HCT116 (cell line): ENCODE measurements around the gene RNF182. TPM values are rescaled to one million over a fixed set of nuclear protein-coding genes. Genes with fewer than 3 reads are reported as not detected.

Experiments used
- ATAC-seq: fragments of 200-7000 bp; cut with Tn5 transposase; 2 replicates; pipeline ENCODE4 v1.9.1; 2020; ENCODE audit warnings: mild to moderate bottlenecking, moderate library complexity
- BruUV-seq: library from RNA; stranded (reverse); fragments of 400-500 nt; replicated peaks from 2 replicates; lab custom pipeline; 2021; lab: Mats Ljungman, UMichigan
- CTCF ChIA-PET: fragments of 300-600 bp; sonication (Branson Sonifier 250); formaldehyde crosslinking; loops from one replicate; lab custom pipeline; 2021; ENCODE audit warnings: antibody characterized with exemption; lab: Charles Lee
- POLR2A ChIA-PET: fragments of 300-600, 350-600 bp; sonication (Branson Sonifier 250); formaldehyde crosslinking; loops from one replicate; lab custom pipeline; 2021; ENCODE audit warnings: antibody characterized with exemption; lab: Charles Lee
- RAD21 ChIA-PET, 2 experiments: fragments of 300-600 bp; sonication (Branson Sonifier 250); formaldehyde crosslinking; loops; one replicate each; lab custom pipeline; 2023; ENCODE audit warnings: low total read pairs in 2 of 2; ENCODE audit not compliant: uncharacterized antibody in 2 of 2, unreplicated experiment in 2 of 2, low non-redundant PET in 1 of 2; lab: Charles Lee
- DNase-seq: peaks from one replicate; pipeline ENCODE4 v3.0.0-alpha.2; 2010; ENCODE audit warnings: low read depth, low spot score
- H2AFZ ChIP-seq: fragments of 200-600 bp; shearing (Covaris generic), sonication (generic); 2 replicates; pipeline ENCODE4 v1.6.1; 2017; ENCODE audit warnings: low read depth, mixed run types, mixed read lengths, antibody characterized with exemption, low read length; ENCODE audit not compliant: poor library complexity, severe bottlenecking
- H3K27ac ChIP-seq: 2 replicates; pipeline ENCODE4 v1.5.1; 2012; ENCODE audit warnings: low read depth, low read length
- H3K27me3 ChIP-seq: fragments of 200-600 bp; sonication (generic); 2 replicates; pipeline ENCODE4 v1.6.1; 2016; ENCODE audit warnings: mixed run types, low read length, mixed read lengths; ENCODE audit not compliant: insufficient read depth
- H3K36me3 ChIP-seq, 2 experiments: fragments of 200-500 bp in 1 of 2; fragments of 200-600 bp in 1 of 2; sonication (Bioruptor generic) in 1 of 2; sonication (generic) in 1 of 2; 2 replicates each; pipeline versions ENCODE4 v1.5.1 to v1.6.1; 2014 to 2016; ENCODE audit warnings: low read length in 2 of 2, inconsistent platforms in 1 of 2, mixed read lengths in 1 of 2, mixed run types in 1 of 2; ENCODE audit not compliant: insufficient read depth in 2 of 2, control insufficient read depth in 1 of 2
- H3K4me1 ChIP-seq, 2 experiments: fragments of 200-600 bp in 1 of 2; sonication (generic) in 1 of 2; 2 replicates each; pipeline versions ENCODE4 v1.5.1 to v1.6.1; 2012 to 2017; ENCODE audit warnings: low read length in 2 of 2, inconsistent platforms in 1 of 2, mild to moderate bottlenecking in 1 of 2, mixed read lengths in 1 of 2, mixed run types in 1 of 2, moderate library complexity in 1 of 2; ENCODE audit not compliant: insufficient read depth in 2 of 2, control insufficient read depth in 1 of 2
- H3K4me2 ChIP-seq: fragments of 200-600 bp; sonication (generic); 2 replicates; pipeline ENCODE4 v1.6.1; 2017; ENCODE audit warnings: mixed run types, low read length, mixed read lengths
- H3K4me3 ChIP-seq, 2 experiments: fragments of 200-600 bp in 1 of 2; sonication (generic) in 1 of 2; replicated peaks in 1 of 2; 2 replicates each; pipeline ENCODE4 v1.5.1; 2011 to 2016; ENCODE audit warnings: low read length in 2 of 2, control low read depth in 1 of 2, low read depth in 1 of 2, mild to moderate bottlenecking in 1 of 2, mixed read lengths in 1 of 2, mixed run types in 1 of 2
- H3K79me2 ChIP-seq: fragments of 200-600 bp; sonication (generic); 2 replicates; pipeline ENCODE4 v1.6.1; 2017; ENCODE audit warnings: mild to moderate bottlenecking, mixed run types, low read length, moderate library complexity, mixed read lengths; ENCODE audit not compliant: insufficient read depth
- H3K9ac ChIP-seq: fragments of 200-600 bp; sonication (generic); 2 replicates; pipeline ENCODE4 v1.6.1; 2016; ENCODE audit warnings: low read length, mixed read lengths
- H3K9me2 ChIP-seq: fragments of 200-600 bp; sonication (generic), shearing (Covaris generic); 2 replicates; pipeline ENCODE4 v1.6.1; 2017; ENCODE audit warnings: mixed run types, mild to moderate bottlenecking, moderate library complexity; ENCODE audit not compliant: insufficient read depth
- H3K9me3 ChIP-seq, 2 experiments: fragments of 200-500 bp in 1 of 2; fragments of 200-600 bp in 1 of 2; sonication (Bioruptor generic) in 1 of 2; sonication (generic) in 1 of 2; 2 replicates each; pipeline ENCODE4 v1.6.1; 2014 to 2017; ENCODE audit warnings: low read length in 2 of 2, mixed read lengths in 2 of 2, inconsistent platforms in 1 of 2, low read depth in 1 of 2, mild to moderate bottlenecking in 1 of 2, mixed run types in 1 of 2, moderate library complexity in 1 of 2; ENCODE audit not compliant: control insufficient read depth in 1 of 2, insufficient read depth in 1 of 2
- H4K20me1 ChIP-seq: fragments of 200-600 bp; sonication (generic), shearing (Covaris generic); 2 replicates; pipeline ENCODE4 v1.6.1; 2017; ENCODE audit warnings: mixed run types, mild to moderate bottlenecking, moderate library complexity; ENCODE audit not compliant: insufficient read depth
- ATF3 ChIP-seq: IDR thresholded peaks from 2 replicates; pipeline ENCODE4 v1.6.1; 2012
- CBX3 ChIP-seq: IDR thresholded peaks from 2 replicates; pipeline ENCODE4 v1.6.1; 2012; ENCODE audit warnings: low read depth
- CEBPB ChIP-seq: IDR thresholded peaks from 2 replicates; pipeline ENCODE4 v1.6.1; 2012; ENCODE audit warnings: low read depth
- CTCF ChIP-seq, 3 experiments: fragments of 200-600 bp in 1 of 3; sonication (generic) in 1 of 3; IDR thresholded peaks in 2 of 3; conservative IDR thresholded peaks in 1 of 3; 2 replicates each; pipeline ENCODE4 v1.5.1; 2012 to 2017; ENCODE audit warnings: low read depth in 2 of 3, low read length in 2 of 3, antibody characterized with exemption in 1 of 3, borderline replicate concordance in 1 of 3, control low read depth in 1 of 3, mild to moderate bottlenecking in 1 of 3, mixed read lengths in 1 of 3, mixed run types in 1 of 3, moderate library complexity in 1 of 3; ENCODE audit not compliant: insufficient read depth in 1 of 3
- EGR1 ChIP-seq: IDR thresholded peaks from 2 replicates; pipeline ENCODE4 v1.6.1; 2012; ENCODE audit warnings: low read depth
- ELF1 ChIP-seq: IDR thresholded peaks from 2 replicates; pipeline ENCODE4 v1.6.1; 2012; ENCODE audit warnings: low read depth, borderline replicate concordance
- EZH2phosphoT487 ChIP-seq: fragments of 200-600 bp; IDR thresholded peaks from 2 replicates; pipeline ENCODE4 v1.6.1; 2018; ENCODE audit warnings: antibody characterized with exemption, borderline replicate concordance
- JUND ChIP-seq: IDR thresholded peaks from 2 replicates; pipeline ENCODE4 v1.6.1; 2012
- MAX ChIP-seq: IDR thresholded peaks from 2 replicates; pipeline ENCODE4 v1.6.1; 2012
- POLR2AphosphoS5 ChIP-seq: IDR thresholded peaks from 2 replicates; pipeline ENCODE4 v1.6.1; 2011; ENCODE audit warnings: mild to moderate bottlenecking, low read depth, low read length, moderate library complexity
- RAD21 ChIP-seq: IDR thresholded peaks from 2 replicates; pipeline ENCODE4 v1.6.1; 2012; ENCODE audit warnings: low read depth, mild to moderate bottlenecking
- REST ChIP-seq: IDR thresholded peaks from 2 replicates; pipeline ENCODE4 v1.6.1; 2012; ENCODE audit warnings: low read depth
- SIN3A ChIP-seq: IDR thresholded peaks from 2 replicates; pipeline ENCODE4 v1.6.1; 2012; ENCODE audit warnings: low read depth
- SP1 ChIP-seq: IDR thresholded peaks from 2 replicates; pipeline ENCODE4 v1.6.1; 2012; ENCODE audit warnings: low read depth
- SRF ChIP-seq: IDR thresholded peaks from 2 replicates; pipeline ENCODE4 v1.6.1; 2012; ENCODE audit warnings: low read depth
- TCF7L2 ChIP-seq: IDR thresholded peaks from 2 replicates; pipeline ENCODE4 v1.7.0; 2011; ENCODE audit warnings: borderline replicate concordance, inconsistent platforms; ENCODE audit not compliant: insufficient read depth, insufficient read length; ENCODE audit errors: extremely low read depth
- YY1 ChIP-seq: IDR thresholded peaks from 2 replicates; pipeline ENCODE4 v1.6.1; 2011; ENCODE audit warnings: low read length, low read depth, moderate library complexity, mild to moderate bottlenecking; ENCODE audit not compliant: insufficient replicate concordance; ENCODE audit errors: extremely low read depth
- ZBTB33 ChIP-seq: IDR thresholded peaks from 2 replicates; pipeline ENCODE4 v1.6.1; 2011; ENCODE audit warnings: mild to moderate bottlenecking, low read length, moderate library complexity; ENCODE audit not compliant: insufficient replicate concordance; ENCODE audit errors: extremely low read depth
- ZFX ChIP-seq: fragments of 450-650 bp; IDR thresholded peaks from 2 replicates; pipeline ENCODE4 v1.6.1; 2017
- ZNF274 ChIP-seq: fragments of 200-500 bp; sonication (Bioruptor generic); IDR thresholded peaks from 2 replicates; pipeline ENCODE4 v1.6.1; 2014; ENCODE audit warnings: mild to moderate bottlenecking, low read depth, low read length, inconsistent platforms
- intact Hi-C: fragments of 100-400 bp; cut with micrococcal nuclease; formaldehyde crosslinking; loops from 2 replicates; pipeline ENCODE4 v1.10.0; 2022
- total RNA-seq: library from RNA; stranded (reverse); gene quantifications from one replicate; pipeline ENCODE4 v1.2.1, GENCODE V29; 2021; ENCODE audit not compliant: unreplicated experiment

The RNF182 gene
- total RNA-seq, 1 experiment from 2014 or later: 6.5 TPM

- Histone ChIP-seq H3K27me3 (no peaks in the 10 kb centered on the region), H3K9me2 (no peaks in the 10 kb centered on the region), H4K20me1 (no peaks in the 10 kb centered on the region), H3K9ac (no peak overlapping the region), H3K4me2 (peak overlapping the region; percentile 62), H3K4me3 (peak overlapping the region in 1 of 2 experiments; percentile 28; a peak in 2 of 4 replicates), H3K36me3 (no peaks in the 10 kb centered on the region), H2AFZ (peak overlapping the region; percentile 53), H3K27ac (peak overlapping the region; percentile 4), H3K4me1 (peaks cover 16 to 33% of the 10 kb centered on the region in 2 experiments), H3K79me2 (no peaks in the 10 kb centered on the region), H3K9me3 (no peaks in the 10 kb centered on the region)
- CTCF ChIA-PET: interaction anchor here (1.1 to 1.6 kb wide), 4 partner anchors 85 to 94 kb away, joined by 3 to 8 read pairs (median 3); no protein-coding TSS in a partner anchor
- RAD21 ChIA-PET: no interaction called here
- POLR2A ChIA-PET: no interaction called here
- TF ChIP-seq TCF7L2 (no peak), CTCF (IDR thresholded peaks at IDR 0.05 in 2 of 3, conservative IDR thresholded peaks at IDR 0.05 in 1 of 3; ENCODE audit: borderline replicate concordance in 1 of 3, insufficient read depth in 1 of 3, low read depth in 2 of 3, low read length in 2 of 3) (no peak), EZH2phosphoT487 (no peak), RAD21 (no peak), SP1 (no peak), EGR1 (no peak), ZNF274 (no peak), ATF3 (no peak), ELF1 (no peak), CEBPB (no peak), REST (no peak), ZFX (no peak), POLR2AphosphoS5 (no peak), JUND (no peak), SIN3A (no peak), ZBTB33 (no peak), YY1 (no peak), SRF (no peak), MAX (no peak), CBX3 (no peak)
- ATAC-seq (peak; percentile 25), DNase-seq (no peak)
- intact Hi-C loops: no loop called here
- TSS peak; percentile 58 for BruUV-seq
These were observed 76.1 kb downstream of the RNF182 start for GRCh38 chr6:14000901-14001300.
